Activated T-helper 1 cell treated with anti-CD3 and anti-CD28 coated beads, Interleukin-2, amount 50 U/mL, for 16 hours (primary cell): ENCODE data around the gene CASZ1.

Experiments
- DNase-seq, 2 donors: peaks; one replicate each; pipeline ENCODE4 v3.0.0-alpha.2; 2020; ENCODE audit warnings: low read depth in 1 of 2, low spot score in 1 of 2

Gene CASZ1

GRCh38 chr1:10796029-10796944, at the start of gene CASZ1:
CASZ1 (minus strand) TSS chr1:10796646; CDS start chr1:10693889, 102,757 bp downstream.
- no peak for DNase-seq

- no peak for DNase-seq
Observed at GRCh38 chr1:10843697-10844096, 47.3 kb upstream of the CASZ1 start.

GRCh38 chr1:10841118-10841517, 44.7 kb upstream of the CASZ1 start:
- no peak for DNase-seq

GRCh38 chr1:10839188-10839770, 42.8 kb upstream of the CASZ1 start:
- no peak for DNase-seq

GRCh38 chr1:10838541-10838940, 42.1 kb upstream of the CASZ1 start:
- no peak for DNase-seq

- no peak for DNase-seq
Observed at GRCh38 chr1:10836726-10837125, 40.3 kb upstream of the CASZ1 start.

- no peak for DNase-seq
Observed at GRCh38 chr1:10835822-10836421, 39.5 kb upstream of the CASZ1 start.

- DNase-seq = no peak
Observed at GRCh38 chr1:10835421-10835820, 39.0 kb upstream of the CASZ1 start.

GRCh38 chr1:10834770-10835412, 38.4 kb upstream of the CASZ1 start:
- no peak for DNase-seq

- DNase-seq = no peak
Observed at GRCh38 chr1:10833630-10834557, 37.4 kb upstream of the CASZ1 start.

GRCh38 chr1:10832703-10833102, 36.3 kb upstream of the CASZ1 start:
- DNase-seq = no peak

GRCh38 chr1:10830961-10831668, 34.7 kb upstream of the CASZ1 start:
- DNase-seq = no peak

GRCh38 chr1:10829965-10830515, 33.6 kb upstream of the CASZ1 start:
- DNase-seq = no peak

GRCh38 chr1:10829067-10829818, 32.8 kb upstream of the CASZ1 start:
- no peak for DNase-seq

- DNase-seq = no peak
Observed at GRCh38 chr1:10827377-10828333, 31.2 kb upstream of the CASZ1 start.

GRCh38 chr1:10825592-10825991, 29.1 kb upstream of the CASZ1 start:
- DNase-seq = no peak

GRCh38 chr1:10824821-10825540, 28.5 kb upstream of the CASZ1 start:
- no peak for DNase-seq
